Osteoblast (primary cell): ENCODE data around the gene MRPL4. TPM values are rescaled to one million over a fixed set of nuclear protein-coding genes. Genes with fewer than 3 reads are reported as not detected.

Experiments
- DNase-seq: peaks from one replicate; pipeline ENCODE4 v3.0.0; 2011; ENCODE audit warnings: low spot score, mixed read lengths; ENCODE audit not compliant: insufficient read length; ENCODE audit errors: missing footprints
- H2AFZ ChIP-seq: 2 replicates; pipeline ENCODE4 v1.6.0; 2011; ENCODE audit warnings: mild to moderate bottlenecking, low read length
- H3K27ac ChIP-seq: 2 replicates; pipeline ENCODE4 v1.5.1; 2011; ENCODE audit warnings: mild to moderate bottlenecking, low read depth, low read length, moderate library complexity
- H3K27me3 ChIP-seq: 2 replicates; pipeline ENCODE4 v1.6.0; 2012; ENCODE audit warnings: mild to moderate bottlenecking, control low read depth, inconsistent platforms, low read length, moderate library complexity; ENCODE audit not compliant: insufficient read depth
- H3K36me3 ChIP-seq: 2 replicates; pipeline ENCODE4 v1.5.1; 2011; ENCODE audit warnings: mild to moderate bottlenecking, low read length, control low read depth, moderate library complexity; ENCODE audit not compliant: insufficient read depth
- H3K4me1 ChIP-seq: 2 replicates; pipeline ENCODE4 v1.5.1; 2011; ENCODE audit warnings: mild to moderate bottlenecking, low read length, control low read depth, moderate library complexity; ENCODE audit not compliant: insufficient read depth
- H3K4me2 ChIP-seq: 2 replicates; pipeline ENCODE4 v1.6.0; 2011; ENCODE audit warnings: mild to moderate bottlenecking, low read length; ENCODE audit not compliant: insufficient read depth
- H3K4me3 ChIP-seq: fragments of 200-600 bp; sonication (generic); 3 replicates; pipeline ENCODE4 v1.5.1; 2012; ENCODE audit warnings: mild to moderate bottlenecking, low read length, inconsistent platforms; ENCODE audit not compliant: insufficient read depth
- H3K79me2 ChIP-seq: 2 replicates; pipeline ENCODE4 v1.6.0; 2012; ENCODE audit warnings: mild to moderate bottlenecking, low read length, control low read depth, inconsistent platforms; ENCODE audit not compliant: insufficient read depth
- H3K9me3 ChIP-seq: 2 replicates; pipeline ENCODE4 v1.5.1; 2011; ENCODE audit warnings: low read depth, low read length, control low read depth
- H4K20me1 ChIP-seq: 2 replicates; pipeline ENCODE4 v1.6.0; 2012; ENCODE audit warnings: mild to moderate bottlenecking, low read length, control low read depth; ENCODE audit not compliant: insufficient read depth
- total RNA-seq: library from RNA; depleted of rRNA; stranded (reverse); fragments of >200 nt; gene quantifications from 2 replicates; pipeline ENCODE4 v1.2.3, GENCODE V29; 2012
- TF ChIP-seq, protein P1 (sequence below): IDR thresholded peaks from 2 replicates; pipeline ENCODE4 v1.5.1; 2011; ENCODE audit warnings: mild to moderate bottlenecking, low read depth, low read length, moderate library complexity; ENCODE audit errors: extremely low read depth

Gene MRPL4
- total RNA-seq, 1 donor = 37.3 TPM

DNA sequence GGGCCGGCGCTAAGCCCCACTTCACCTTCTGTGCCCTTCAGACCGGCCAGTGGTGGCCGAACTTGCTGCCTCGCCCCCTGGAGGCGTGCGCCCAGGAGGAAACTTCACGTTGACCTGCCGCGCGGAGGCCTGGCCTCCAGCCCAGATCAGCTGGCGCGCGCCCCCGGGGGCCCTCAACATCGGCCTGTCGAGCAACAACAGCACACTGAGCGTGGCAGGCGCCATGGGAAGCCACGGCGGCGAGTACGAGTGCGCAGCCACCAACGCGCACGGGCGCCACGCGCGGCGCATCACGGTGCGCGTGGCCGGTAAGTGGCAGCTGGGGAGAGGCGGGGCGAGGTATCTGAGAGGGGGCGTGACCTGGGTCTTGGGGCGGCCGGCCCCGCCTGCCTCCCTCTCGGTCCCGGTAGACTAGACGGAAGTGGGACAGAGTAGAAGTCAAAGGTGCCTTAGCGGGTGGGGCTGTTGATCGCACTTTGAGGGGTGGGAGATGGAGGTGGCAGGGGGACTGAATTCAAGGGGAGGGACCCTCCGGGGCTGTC is 43.4 kb downstream of the MRPL4 start:
- Histone ChIP-seq H3K4me2 (no peak overlapping the region), H3K4me1 (peaks cover 6% of the 10 kb centered on the region), H3K27me3 (peaks cover 65% of the 10 kb centered on the region), H3K4me3 (no peak overlapping the region), H3K79me2 (no peaks in the 10 kb centered on the region), H3K36me3 (no peaks in the 10 kb centered on the region), H2AFZ (no peak overlapping the region), H3K9me3 (no peaks in the 10 kb centered on the region), H3K27ac (no peak overlapping the region), H4K20me1 (peaks cover 4% of the 10 kb centered on the region)
- DNase-seq = peak; percentile 85
- TF ChIP-seq, protein P1, sequence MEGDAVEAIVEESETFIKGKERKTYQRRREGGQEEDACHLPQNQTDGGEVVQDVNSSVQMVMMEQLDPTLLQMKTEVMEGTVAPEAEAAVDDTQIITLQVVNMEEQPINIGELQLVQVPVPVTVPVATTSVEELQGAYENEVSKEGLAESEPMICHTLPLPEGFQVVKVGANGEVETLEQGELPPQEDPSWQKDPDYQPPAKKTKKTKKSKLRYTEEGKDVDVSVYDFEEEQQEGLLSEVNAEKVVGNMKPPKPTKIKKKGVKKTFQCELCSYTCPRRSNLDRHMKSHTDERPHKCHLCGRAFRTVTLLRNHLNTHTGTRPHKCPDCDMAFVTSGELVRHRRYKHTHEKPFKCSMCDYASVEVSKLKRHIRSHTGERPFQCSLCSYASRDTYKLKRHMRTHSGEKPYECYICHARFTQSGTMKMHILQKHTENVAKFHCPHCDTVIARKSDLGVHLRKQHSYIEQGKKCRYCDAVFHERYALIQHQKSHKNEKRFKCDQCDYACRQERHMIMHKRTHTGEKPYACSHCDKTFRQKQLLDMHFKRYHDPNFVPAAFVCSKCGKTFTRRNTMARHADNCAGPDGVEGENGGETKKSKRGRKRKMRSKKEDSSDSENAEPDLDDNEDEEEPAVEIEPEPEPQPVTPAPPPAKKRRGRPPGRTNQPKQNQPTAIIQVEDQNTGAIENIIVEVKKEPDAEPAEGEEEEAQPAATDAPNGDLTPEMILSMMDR = no peak

DNA sequence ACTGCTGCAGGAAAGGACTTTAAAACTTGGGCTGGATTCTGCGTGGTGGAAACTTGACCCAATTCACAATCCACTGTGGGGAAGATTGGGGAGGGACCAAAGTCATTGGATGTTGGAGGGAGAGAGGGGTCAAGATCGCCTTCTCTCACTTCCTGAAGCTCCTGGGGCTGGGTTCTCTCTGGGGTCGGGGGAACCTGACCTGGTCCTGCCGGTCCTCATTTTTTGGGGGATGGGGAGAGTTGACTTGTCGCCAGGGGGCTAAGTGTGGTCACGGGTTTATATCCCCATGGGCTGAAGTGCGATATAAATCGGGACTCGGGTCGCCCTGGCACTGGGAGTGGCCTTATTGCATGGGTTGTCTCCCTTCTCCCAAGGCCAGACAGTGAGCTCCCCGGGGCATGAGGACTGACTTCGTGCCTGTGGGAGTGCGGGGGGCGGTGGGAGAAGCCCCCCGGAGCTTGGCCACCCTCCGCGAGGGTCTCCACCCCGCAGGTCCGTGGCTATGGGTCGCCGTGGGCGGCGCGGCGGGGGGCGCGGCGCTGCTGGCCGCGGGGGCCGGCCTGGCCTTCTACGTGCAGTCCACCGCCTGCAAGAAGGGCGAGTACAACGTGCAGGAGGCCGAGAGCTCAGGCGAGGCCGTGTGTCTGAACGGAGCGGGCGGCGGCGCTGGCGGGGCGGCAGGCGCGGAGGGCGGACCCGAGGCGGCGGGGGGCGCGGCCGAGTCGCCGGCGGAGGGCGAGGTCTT is 44.0 kb downstream of the MRPL4 start:
- Histone ChIP-seq H3K4me2 (no peak overlapping the region), H3K27ac (no peak overlapping the region), H4K20me1 (no peaks in the 10 kb centered on the region), H3K36me3 (no peaks in the 10 kb centered on the region), H3K4me3 (no peak overlapping the region), H2AFZ (no peak overlapping the region), H3K9me3 (no peaks in the 10 kb centered on the region), H3K27me3 (peaks cover 59% of the 10 kb centered on the region), H3K4me1 (peaks cover 6% of the 10 kb centered on the region), H3K79me2 (no peaks in the 10 kb centered on the region)
- TF ChIP-seq, protein P1 = no peak
- peak; percentile 82 for DNase-seq

DNA sequence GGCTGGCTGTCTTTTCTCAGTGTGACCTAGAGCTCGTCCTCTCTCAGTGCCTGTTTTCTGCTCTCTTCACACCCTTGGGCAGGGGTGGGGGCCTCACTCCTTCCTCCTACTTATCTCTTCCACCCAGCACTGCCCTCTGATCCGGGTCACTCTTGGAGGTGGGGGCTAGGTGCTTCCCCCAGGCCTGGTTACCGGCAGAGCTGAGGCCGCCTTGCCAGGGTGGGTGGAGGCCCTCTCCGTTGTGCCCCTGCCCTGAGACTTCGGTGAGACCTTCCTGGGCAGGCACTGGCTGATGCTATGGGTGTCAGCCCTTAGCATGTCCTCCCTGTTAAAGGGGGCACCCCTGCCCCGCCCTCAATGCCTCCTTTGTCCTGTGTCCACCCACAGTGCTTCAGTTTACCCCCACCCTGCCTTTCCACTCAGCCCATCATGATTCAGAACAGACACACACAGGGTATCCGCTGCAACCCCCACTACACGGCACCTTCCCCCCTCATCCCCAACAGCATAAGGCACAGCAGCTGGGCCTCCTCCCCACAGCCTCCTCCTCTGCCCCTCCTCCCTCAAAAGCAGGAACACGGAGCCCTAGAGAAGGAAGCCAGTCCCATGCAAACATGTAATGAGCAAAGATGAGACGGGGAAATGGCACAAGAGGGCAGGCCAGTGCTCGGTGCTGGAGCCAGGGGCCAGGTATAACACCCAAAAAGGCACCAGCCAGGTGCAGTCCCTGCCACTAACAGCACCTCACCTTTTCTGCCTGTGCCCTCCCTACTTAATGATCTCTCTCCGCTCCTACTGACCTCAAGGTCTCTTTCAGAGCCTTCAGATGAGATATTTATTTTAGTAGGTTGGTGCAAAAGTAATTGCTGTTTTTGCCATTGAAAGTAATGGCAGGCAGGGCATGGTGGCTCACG is 47.8 kb downstream of the MRPL4 start:
- H3K36me3 ChIP-seq = no peaks in the 10 kb centered on the region
- peaks cover 14% of the 10 kb centered on the region for H3K4me1 ChIP-seq
- H3K9me3 ChIP-seq = no peaks in the 10 kb centered on the region
- peaks cover 21% of the 10 kb centered on the region for H3K27me3 ChIP-seq
- H2AFZ ChIP-seq = no peak overlapping the region
- DNase-seq = peak; percentile 68
- no peak overlapping the region for H3K4me2 ChIP-seq
- TF ChIP-seq, protein P1 = no peak
- no peak overlapping the region for H3K4me3 ChIP-seq
- no peaks in the 10 kb centered on the region for H4K20me1 ChIP-seq
- H3K27ac ChIP-seq = no peak overlapping the region
- H3K79me2 ChIP-seq = no peaks in the 10 kb centered on the region
